Gastroesophageal sphincter (tissue), 4 donors: ENCODE data around the gene ARHGAP12. TPM values are rescaled to one million over a fixed set of nuclear protein-coding genes. Genes with fewer than 3 reads are reported as not detected.

Experiments
- ATAC-seq: fragments of 150-250 bp; one replicate; pipeline ENCODE4 v1.9.1; 2016; ENCODE audit warnings: mild to moderate bottlenecking, moderate library complexity
- H3K27ac ChIP-seq, 4 donors: fragments of 200-600 bp; sonication (generic) in 3 of 4; 1 replicate in 3 of 4; 2 replicates in 1 of 4; pipeline ENCODE4 v1.5.1; 2016 to 2019
- H3K27me3 ChIP-seq: fragments of 200-600 bp; sonication (generic); one replicate; pipeline ENCODE4 v1.5.1; 2019
- H3K36me3 ChIP-seq, 2 donors: fragments of 200-600 bp; sonication (generic); one replicate each; pipeline ENCODE4 v1.5.1; 2019; ENCODE audit warnings: control low read depth in 1 of 2
- H3K4me1 ChIP-seq, 3 donors: fragments of 200-600 bp; sonication (generic); 1 replicate in 2 of 3; 2 replicates in 1 of 3; pipeline ENCODE4 v1.5.1; 2016 to 2019; ENCODE audit warnings: control low read depth in 2 of 3
- H3K4me3 ChIP-seq, 2 donors: fragments of 200-600 bp; sonication (generic); one replicate each; pipeline ENCODE4 v1.5.1; 2019; ENCODE audit warnings: mild to moderate bottlenecking in 1 of 2, moderate library complexity in 1 of 2
- H3K9me3 ChIP-seq, 3 donors: fragments of 200-600 bp; sonication (generic); one replicate each; pipeline ENCODE4 v1.5.1; 2017 to 2019; ENCODE audit warnings: control low read depth in 2 of 3
- CTCF ChIP-seq, 4 experiments: fragments of 200-600 bp in 2 of 4; fragments of 450-650 bp in 2 of 4; sonication (generic) in 1 of 4; IDR thresholded peaks; one replicate each; pipeline ENCODE4 v1.5.1; 2017 to 2019; ENCODE audit warnings: antibody characterized with exemption in 4 of 4, mild to moderate bottlenecking in 2 of 4, moderate library complexity in 2 of 4
- EP300 ChIP-seq: sonication (generic); formaldehyde crosslinking; IDR thresholded peaks from one replicate; pipeline ENCODE4 v1.6.1; 2017; ENCODE audit warnings: antibody characterized with exemption, mild to moderate bottlenecking
- POLR2A ChIP-seq, 2 donors: fragments of 450-650 bp; IDR thresholded peaks; one replicate each; pipeline ENCODE4 v1.6.1; 2017; ENCODE audit warnings: antibody characterized with exemption in 2 of 2, mild to moderate bottlenecking in 2 of 2, moderate library complexity in 1 of 2
- POLR2AphosphoS5 ChIP-seq: sonication (generic); formaldehyde crosslinking; IDR thresholded peaks from one replicate; pipeline ENCODE4 v1.6.1; 2017; ENCODE audit warnings: antibody characterized with exemption
- WGBS, 2 donors: methylation state at CpG; one replicate each; pipeline ENCODE4 v1.1.5; 2018; ENCODE audit warnings: low coverage in 1 of 2; 5-methylcytosine and 5-hydroxymethylcytosine counted together
- total RNA-seq, 4 donors: library from RNA; depleted of rRNA; stranded (reverse); fragments of >200 nt; gene quantifications; one replicate each; pipeline ENCODE4 v1.1.0, GENCODE V29; 2016

ARHGAP12 gene
- total RNA-seq, 4 donors from 2014 or later = 28.0 to 43.1 (median 41.1) TPM

GRCh38 chr10:31942435-31942834 lies 13.8 kb upstream of the ARHGAP12 start:
- H3K27me3 ChIP-seq = no peaks in the 10 kb centered on the region
- H3K36me3 ChIP-seq = no peaks in the 10 kb centered on the region
- peaks cover 8 to 24% (median 8%) of the 10 kb centered on the region in 3 donors for H3K4me1 ChIP-seq
- H3K4me3 ChIP-seq = no peak overlapping the region
- WGBS, 2 donors = 85 to 89% methylated on average over 1 of the region's 1 CpG
- H3K9me3 ChIP-seq = no peaks in the 10 kb centered on the region
- TF ChIP-seq POLR2A (IDR thresholded peaks at IDR 0.05) = no peak
- no peak for TF ChIP-seq CTCF (IDR thresholded peaks at IDR 0.05)
- no peak for TF ChIP-seq POLR2AphosphoS5
- no peak for ATAC-seq
- H3K27ac ChIP-seq = no peak overlapping the region

DNA sequence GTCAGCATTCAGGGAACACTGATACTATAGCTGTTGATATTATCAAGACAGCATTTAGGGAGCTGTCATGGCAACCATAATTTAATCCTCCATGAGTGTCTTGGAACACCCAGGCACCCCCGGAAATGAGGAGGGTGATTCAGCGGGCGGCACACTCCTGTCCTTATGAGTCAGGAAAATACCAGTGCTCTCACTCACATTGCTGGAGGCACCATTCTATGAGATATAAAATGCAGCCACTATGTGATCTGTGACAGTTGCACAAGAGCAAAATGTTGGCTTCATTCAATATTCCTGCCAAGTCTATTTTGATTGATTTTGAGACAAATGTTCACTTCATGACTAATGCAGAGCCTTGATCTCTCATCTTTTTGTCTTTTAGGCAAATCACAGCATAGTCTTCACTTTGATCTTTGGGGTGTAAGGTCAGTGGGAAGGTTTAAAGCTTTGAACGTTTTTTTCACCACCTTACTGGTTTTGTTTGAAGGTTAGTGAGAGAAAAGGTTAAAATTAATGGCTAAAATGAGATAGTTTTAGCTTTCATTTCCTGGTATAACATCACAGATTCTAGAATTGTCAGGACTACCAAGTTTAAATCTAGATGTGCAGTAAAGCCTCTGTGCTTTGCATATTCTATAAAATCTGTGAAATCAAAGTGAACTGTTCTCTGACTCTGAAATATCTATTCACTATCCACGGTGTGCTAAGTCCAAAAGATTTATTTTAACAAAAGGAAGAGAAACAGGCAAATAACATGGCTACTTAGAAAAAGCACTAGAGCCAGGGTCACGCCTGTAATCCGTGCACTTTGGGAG lies 12.4 kb upstream of the ARHGAP12 start:
- Histone ChIP-seq H3K9me3 (no peaks in the 10 kb centered on the region), H3K36me3 (no peaks in the 10 kb centered on the region), H3K4me3 (no peak overlapping the region), H3K27ac (no peak overlapping the region), H3K4me1 (peaks cover 5 to 15% (median 8%) of the 10 kb centered on the region in 3 donors), H3K27me3 (no peaks in the 10 kb centered on the region)
- 56 to 70% methylated on average over 4 to 7 of the region's 7 CpGs for WGBS, 2 donors
- ATAC-seq = peak; percentile 51
- no peak for TF ChIP-seq CTCF (IDR thresholded peaks at IDR 0.05)
- TF ChIP-seq POLR2AphosphoS5 = peak; percentile 37

DNA sequence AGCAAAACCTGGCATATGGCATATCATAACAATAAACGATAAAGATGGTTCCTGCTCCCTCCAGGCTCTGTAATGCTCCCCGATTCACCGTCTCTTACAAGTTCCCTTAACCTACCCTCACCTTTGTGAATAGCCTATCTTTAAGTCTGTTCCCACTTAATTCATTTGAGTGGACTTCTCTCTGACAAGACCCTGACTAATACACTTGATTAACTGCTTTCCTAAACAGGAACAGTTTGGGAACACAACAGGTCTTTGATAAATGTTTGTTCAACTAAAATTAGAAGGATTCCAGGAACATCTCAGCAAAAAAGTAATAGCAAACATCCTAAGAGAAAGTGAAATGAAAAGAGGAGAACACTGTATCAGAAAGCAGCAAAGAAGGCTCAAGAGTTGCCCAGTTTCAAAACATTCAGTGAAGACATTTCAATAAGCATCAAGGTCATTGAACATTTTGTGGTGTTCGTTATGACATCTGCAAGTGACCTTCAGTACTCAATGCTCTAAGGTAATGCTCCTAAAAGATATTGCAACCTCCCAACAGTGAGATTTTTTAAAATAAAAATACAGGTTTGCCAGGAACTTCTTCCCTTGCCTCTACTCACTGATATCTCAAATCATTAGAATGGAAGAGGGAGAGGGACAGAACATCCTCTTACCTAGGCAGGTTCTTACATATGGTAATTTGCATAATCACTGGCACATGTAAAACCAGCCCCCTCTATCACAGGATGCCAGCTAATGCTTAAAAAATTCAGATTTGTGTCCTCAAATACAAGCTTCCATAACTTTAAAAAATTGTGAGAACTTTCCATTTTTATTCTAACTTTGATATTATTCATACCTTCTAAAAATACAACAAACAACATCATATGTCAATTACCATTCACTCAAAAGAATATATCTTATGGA lies 11.4 kb upstream of the ARHGAP12 start:
- no peak overlapping the region for H3K27ac ChIP-seq
- ATAC-seq = no peak

DNA sequence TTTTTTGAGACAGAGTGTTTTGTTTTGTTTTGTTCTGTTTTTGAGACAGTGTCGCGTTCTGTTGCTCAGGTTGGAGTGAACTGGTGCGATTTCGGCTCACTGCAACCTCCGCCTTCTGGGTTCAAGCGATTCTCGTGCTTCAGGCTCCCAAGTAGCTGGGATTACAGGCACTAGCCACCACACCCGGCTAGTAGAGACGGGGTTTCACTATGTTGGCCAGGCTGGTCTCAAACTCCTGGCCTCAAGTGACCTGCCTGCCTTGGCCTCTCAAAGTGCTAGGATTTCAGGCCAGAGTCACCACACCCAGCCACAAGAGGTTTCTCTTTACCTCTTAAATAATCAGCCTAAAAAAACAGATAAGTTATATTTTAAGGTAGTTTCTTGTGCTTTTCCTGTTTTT lies 8.7 kb upstream of the ARHGAP12 start:
- Histone ChIP-seq H3K4me3 (no peak overlapping the region), H3K9me3 (no peaks in the 10 kb centered on the region), H3K27ac (peak overlapping the region in 1 of 4 donors; percentile 33), H3K27me3 (no peaks in the 10 kb centered on the region), H3K36me3 (no peaks in the 10 kb centered on the region), H3K4me1 (peaks cover 0 to 3% (median 0%) of the 10 kb centered on the region in 3 donors)
- peak; percentile 62 for ATAC-seq
- 66 to 100% methylated on average over 3 to 6 of the region's 9 CpGs for WGBS, 2 donors
- no peak for TF ChIP-seq POLR2A (IDR thresholded peaks at IDR 0.05)
- TF ChIP-seq CTCF (IDR thresholded peaks at IDR 0.05) = no peak
- TF ChIP-seq POLR2AphosphoS5 = no peak
- TF ChIP-seq EP300 = no peak

More for the DNA sequence above, 11.4 kb upstream of the ARHGAP12 start:
- Histone ChIP-seq H3K36me3 (no peaks in the 10 kb centered on the region), H3K9me3 (no peaks in the 10 kb centered on the region), H3K27me3 (no peaks in the 10 kb centered on the region), H3K4me3 (no peak overlapping the region), H3K4me1 (peaks cover 3 to 12% (median 8%) of the 10 kb centered on the region in 3 donors)
- WGBS, 2 donors = 88 to 94% methylated on average over 4 of the region's 4 CpGs
- TF ChIP-seq POLR2AphosphoS5 (peak; percentile 29), EP300 (no peak)

GRCh38 chr10:31936933-31937332 lies 8.3 kb upstream of the ARHGAP12 start:
- Histone ChIP-seq H3K4me3 (no peak overlapping the region), H3K36me3 (no peaks in the 10 kb centered on the region), H3K27ac (peak overlapping the region in 1 of 4 donors; percentile 33), H3K4me1 (peaks cover 0 to 3% (median 0%) of the 10 kb centered on the region in 3 donors), H3K9me3 (no peaks in the 10 kb centered on the region), H3K27me3 (no peaks in the 10 kb centered on the region)
- 46 to 68% methylated on average over 5 of the region's 5 CpGs for WGBS, 2 donors
- ATAC-seq = no peak
- TF ChIP-seq POLR2A (IDR thresholded peaks at IDR 0.05) (no peak), EP300 (no peak), POLR2AphosphoS5 (no peak), CTCF (IDR thresholded peaks at IDR 0.05) (no peak)
